HepG2 (cell line): ENCODE measurements around the gene COQ8B. TPM values are rescaled to one million over a fixed set of nuclear protein-coding genes. Genes with fewer than 3 reads are reported as not detected.
A peak's percentile ranks its signal among the peaks of the same experiment; 100 is the strongest.

Experiments
- ATAC-seq: fragments of 200-7000 bp; cut with Tn5 transposase; 3 replicates; pipeline ENCODE4 v1.9.1; 2020; ENCODE audit warnings: mild to moderate bottlenecking, moderate library complexity
- BruUV-seq: library from RNA; stranded (reverse); fragments of 400-500 nt; replicated peaks from 2 replicates; lab custom pipeline; 2021; lab: Mats Ljungman, UMichigan
- CTCF ChIA-PET: fragments of 300-600 bp; formaldehyde crosslinking; extraction: SDS; loops from one replicate; lab custom pipeline; 2021; ENCODE audit warnings: low total read pairs, inconsistent platforms, low intra/inter-chr PET ratio; lab: Yijun Ruan, JAX
- POLR2A ChIA-PET: fragments of 350-600 bp; sonication (Branson Sonifier 250); formaldehyde crosslinking; loops from one replicate; lab custom pipeline; 2020; ENCODE audit warnings: antibody characterized with exemption, inconsistent platforms; lab: Yijun Ruan, JAX
- DNase-seq: peaks from one replicate; pipeline ENCODE4 v3.0.0-alpha.2; 2015; ENCODE audit warnings: low spot score
- FAIRE-seq: peaks from 3 replicates; lab custom pipeline; 2011; peaks lifted over from hg19 to GRCh38; lab: Jason Lieb, UNC
- H2AFZ ChIP-seq: one replicate; pipeline ENCODE4 v1.6.1; 2011; ENCODE audit warnings: low read length, inconsistent platforms
- H3K27ac ChIP-seq: fragments of 300-600 bp; 3 replicates; pipeline ENCODE4 v1.8.0; 2011; ENCODE audit warnings: mixed run types, mild to moderate bottlenecking, mixed read lengths, low read length, inconsistent platforms; ENCODE audit not compliant: insufficient read depth; ENCODE audit errors: extremely low read length
- H3K27me3 ChIP-seq, 2 experiments: fragments of 200-600 bp in 1 of 2; 2 replicates in 1 of 2; 3 replicates in 1 of 2; pipeline versions ENCODE4 v1.6.0 to v1.8.0; 2011; ENCODE audit warnings: low read length in 2 of 2, mild to moderate bottlenecking in 2 of 2, moderate library complexity in 2 of 2, inconsistent platforms in 1 of 2; ENCODE audit not compliant: insufficient read depth in 2 of 2, control insufficient read depth in 1 of 2
- H3K36me3 ChIP-seq, 2 experiments: fragments of 200-600 bp in 1 of 2; replicated peaks in 1 of 2; 2 replicates in 1 of 2; 3 replicates in 1 of 2; pipeline versions ENCODE4 v1.5.1 to v1.8.0; 2011; ENCODE audit warnings: low read length in 2 of 2, inconsistent platforms in 1 of 2; ENCODE audit not compliant: insufficient read depth in 2 of 2, control insufficient read depth in 1 of 2
- H3K4me1 ChIP-seq: 2 replicates; pipeline ENCODE4 v1.5.1; 2012; ENCODE audit warnings: low read length, inconsistent platforms; ENCODE audit not compliant: insufficient read depth
- H3K4me2 ChIP-seq: 2 replicates; pipeline ENCODE4 v1.6.0; 2011; ENCODE audit warnings: low read depth, low read length, inconsistent platforms
- H3K4me3 ChIP-seq, 3 experiments: fragments of 200-600 bp in 1 of 3; sonication (generic), shearing (Covaris generic) in 1 of 3; replicated peaks in 1 of 3; 2 replicates each; pipeline ENCODE4 v1.5.1; 2011 to 2016; ENCODE audit warnings: low read length in 3 of 3, inconsistent platforms in 2 of 3, low read depth in 2 of 3, mild to moderate bottlenecking in 2 of 3, control low read depth in 1 of 3, mixed read lengths in 1 of 3; ENCODE audit not compliant: insufficient read depth in 1 of 3
- H3K79me2 ChIP-seq: one replicate; pipeline ENCODE4 v1.6.1; 2011; ENCODE audit warnings: low read length, inconsistent platforms; ENCODE audit not compliant: insufficient read depth
- H3K9ac ChIP-seq: 2 replicates; pipeline ENCODE4 v1.6.0; 2011; ENCODE audit warnings: mild to moderate bottlenecking, low read depth, low read length, inconsistent platforms; ENCODE audit not compliant: insufficient read depth
- H3K9me3 ChIP-seq: 2 replicates; pipeline ENCODE4 v1.5.1; 2012; ENCODE audit warnings: mild to moderate bottlenecking, low read length
- H4K20me1 ChIP-seq: 2 replicates; pipeline ENCODE4 v1.6.0; 2011; ENCODE audit warnings: inconsistent platforms, mild to moderate bottlenecking, low read length, moderate library complexity; ENCODE audit not compliant: insufficient read depth
- BORCS8-MEF2B ChIP-seq: sonication (generic); formaldehyde crosslinking; IDR thresholded peaks from 2 replicates; pipeline ENCODE4 v1.8.0; 2022; ENCODE audit warnings: mild to moderate bottlenecking, missing genetic modification reagents
- ELF3 ChIP-seq: IDR thresholded peaks from 2 replicates; pipeline ENCODE4 v1.6.1; 2016; ENCODE audit warnings: missing genetic modification reagents, missing compliant biosample characterization
- HOXA9 ChIP-seq: sonication (generic); formaldehyde crosslinking; IDR thresholded peaks from 2 replicates; pipeline ENCODE4 v1.8.1; 2022; ENCODE audit warnings: missing genetic modification reagents, mild to moderate bottlenecking, moderate library complexity, borderline replicate concordance
- NFATC3 ChIP-seq: sonication (generic); formaldehyde crosslinking; IDR thresholded peaks from 2 replicates; pipeline ENCODE4 v1.5.1; 2020; ENCODE audit warnings: mild to moderate bottlenecking, missing genetic modification reagents
- NFYC ChIP-seq: IDR thresholded peaks from 2 replicates; pipeline ENCODE4 v1.6.1; 2016; ENCODE audit warnings: missing genetic modification reagents, missing compliant biosample characterization
- POGK ChIP-seq: sonication (generic); formaldehyde crosslinking; conservative IDR thresholded peaks from 2 replicates; pipeline ENCODE4 v1.8.0; 2022; ENCODE audit warnings: mild to moderate bottlenecking, moderate library complexity, missing genetic modification reagents
- RAD51 ChIP-seq: fragments of 450-650 bp; IDR thresholded peaks from 2 replicates; pipeline ENCODE4 v1.6.1; 2016; ENCODE audit warnings: borderline replicate concordance
- STAG1 ChIP-seq: sonication (generic); formaldehyde crosslinking; IDR thresholded peaks from 2 replicates; pipeline ENCODE4 v1.4.0; 2020; ENCODE audit warnings: missing genetic modification reagents
- TBL1XR1 ChIP-seq: fragments of 150-350 bp; IDR thresholded peaks from 2 replicates; pipeline ENCODE4 v1.6.1; 2014; ENCODE audit warnings: borderline replicate concordance, low read length; ENCODE audit not compliant: partially characterized antibody
- ZNF350 ChIP-seq: sonication (generic); formaldehyde crosslinking; IDR thresholded peaks from 2 replicates; pipeline ENCODE4 v1.4.0; 2020; ENCODE audit warnings: mild to moderate bottlenecking, low read depth, missing genetic modification reagents, borderline replicate concordance
- ZNF503 ChIP-seq: sonication (generic); formaldehyde crosslinking; IDR thresholded peaks from 2 replicates; pipeline ENCODE4 v1.4.0; 2020; ENCODE audit warnings: missing genetic modification reagents
- ZNF589 ChIP-seq: sonication (generic); formaldehyde crosslinking; conservative IDR thresholded peaks from 2 replicates; pipeline ENCODE4 v1.8.0; 2022; ENCODE audit warnings: mild to moderate bottlenecking, moderate library complexity, missing genetic modification reagents
- ZNF614 ChIP-seq: IDR thresholded peaks from 2 replicates; pipeline ENCODE4 v1.6.1; 2018; ENCODE audit warnings: missing biosample characterization, missing genetic modification reagents, inconsistent platforms, borderline replicate concordance
- ZNF629 ChIP-seq: sonication (generic); formaldehyde crosslinking; conservative IDR thresholded peaks from 2 replicates; pipeline ENCODE4 v1.5.0; 2020; ENCODE audit warnings: missing genetic modification reagents
- ZNF644 ChIP-seq: IDR thresholded peaks from 2 replicates; pipeline ENCODE4 v1.6.1; 2016; ENCODE audit warnings: low read depth
- ZNF768 ChIP-seq: sonication (generic); formaldehyde crosslinking; IDR thresholded peaks from 2 replicates; pipeline ENCODE4 v1.4.0; 2020; ENCODE audit warnings: missing genetic modification reagents
- ZNF792 ChIP-seq: IDR thresholded peaks from 2 replicates; pipeline ENCODE4 v1.6.1; 2016
- WGBS: methylation state at CpG from one replicate; pipeline ENCODE4 v1.1.6; 2017; ENCODE audit warnings: low lambda C conversion rate; 5-methylcytosine and 5-hydroxymethylcytosine counted together
- in situ Hi-C: cut with HindIII; loops from 2 replicates; pipeline ENCODE4 v1.10.0; 2017; ENCODE audit warnings: low pct_unique_long_range_greater_than_20kb; ENCODE audit not compliant: extremely low pct_ligation_motif_present
- intact Hi-C: fragments of 100-400 bp; cut with micrococcal nuclease; formaldehyde crosslinking; loops from one replicate; pipeline ENCODE4 v1.10.0; 2022; ENCODE audit not compliant: unreplicated experiment
- polyA plus RNA-seq, 8 experiments: library from polyadenylated mRNA; depleted of rRNA in 3 of 8; stranded (reverse) in 7 of 8; unstranded in 1 of 8; fragments of >200 nt; fragmentation: Illumina TruSeq in 4 of 8; extraction: Trizol in 4 of 8; gene quantifications; 2 replicates each; pipeline versions ENCODE4 v1.2.1 to v1.2.3, GENCODE V29; 2011 to 2016; ENCODE audit warnings: low read depth in 4 of 8, missing spikeins in 1 of 8, mixed read lengths in 1 of 8; ENCODE audit not compliant: insufficient read depth in 1 of 8
- total RNA-seq, 5 experiments: library from RNA; depleted of rRNA; stranded (reverse); fragments of >200 nt; fragmentation: Illumina TruSeq; extraction: Trizol; gene quantifications; 2 replicates each; pipeline ENCODE4 v1.2.3, GENCODE V29; 2016; ENCODE audit warnings: low read depth in 1 of 5

COQ8B gene
- total and polyA plus RNA-seq, 2 of the 13 experiments (the other 11 are each of a cell fraction or from before 2014, with no cell fraction given): 12.3 to 17.2 TPM

- Histone ChIP-seq H3K9ac (no peak overlapping the region), H4K20me1 (no peaks in the 10 kb centered on the region), H2AFZ (no peak overlapping the region), H3K4me2 (no peak overlapping the region)
- ATAC-seq: no peak
- no peak for FAIRE-seq
- 98% methylated on average over 8 of the region's 11 CpGs for WGBS
- TF ChIP-seq STAG1 (CRISPR knock-in tag) (no peak), ELF3 (CRISPR knock-in tag) (no peak), BORCS8-MEF2B (CRISPR knock-in tag) (no peak), TBL1XR1 (no peak), ZNF629 (peak; percentile 67)
- TF ChIP-seq, all 625 proteins: peak for 1
- BruUV-seq: no TSS peak
- DNase-seq: no peak
- Histone ChIP-seq H3K27ac (no peak overlapping the region), H3K4me1 (no peaks in the 10 kb centered on the region), H3K4me3 (no peak overlapping the region), H3K36me3 (peaks cover 3 to 5% of the 10 kb centered on the region in 2 experiments; a peak in 3 of 5 replicates), H3K27me3 (no peaks in the 10 kb centered on the region; a peak in 1 of 5 replicates), H3K79me2 (no peaks in the 10 kb centered on the region), H3K9me3 (no peaks in the 10 kb centered on the region)
- in situ Hi-C loops: no loop called here
- CTCF ChIA-PET: no interaction called here
- POLR2A ChIA-PET: interaction anchor here (0.6 kb wide), 1 partner anchor 84 kb away, joined by 3 read pairs; no protein-coding TSS in a partner anchor
- intact Hi-C loops: no loop called here
Measured at GRCh38 chr19:40693150-40693788, 23.4 kb downstream of the COQ8B start.

DNA sequence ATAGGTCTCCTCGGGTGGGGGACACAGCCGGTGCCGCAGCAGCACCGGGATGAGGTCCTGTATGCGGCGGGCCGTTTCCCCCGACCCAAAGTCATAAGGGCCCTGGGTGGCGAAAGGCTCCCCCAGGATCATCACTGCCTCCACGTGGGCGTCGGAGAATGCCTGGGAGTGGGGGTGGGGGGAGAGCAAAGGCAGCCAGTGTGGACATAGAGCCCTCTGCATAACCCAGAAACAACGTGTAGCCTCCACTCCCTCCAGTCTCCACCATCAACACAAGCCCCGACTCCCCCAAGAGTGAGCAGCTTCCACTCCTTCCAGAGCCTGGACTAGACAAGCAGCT, 24.5 kb downstream of the COQ8B start:
- FAIRE-seq (no peak), ATAC-seq (no peak), DNase-seq (no peak)
- peaks cover 3 to 5% of the 10 kb centered on the region in 2 experiments; a peak in 3 of 5 replicates for H3K36me3 ChIP-seq
- ChIA-PET CTCF (no interaction called here), POLR2A (no interaction called here)
- intact Hi-C loops (no loop called here), in situ Hi-C loops (no loop called here)
- H3K79me2 ChIP-seq: no peaks in the 10 kb centered on the region
- H3K4me2 ChIP-seq: no peak overlapping the region
- H3K4me1 ChIP-seq: no peaks in the 10 kb centered on the region
- no peak overlapping the region for H2AFZ ChIP-seq
- H3K9me3 ChIP-seq: no peaks in the 10 kb centered on the region
- 88% methylated on average over 5 of the region's 14 CpGs for WGBS
- no TSS peak for BruUV-seq
- H4K20me1 ChIP-seq: no peaks in the 10 kb centered on the region
- no peak overlapping the region for H3K27ac ChIP-seq
- no peaks in the 10 kb centered on the region; a peak in 1 of 5 replicates for H3K27me3 ChIP-seq
- H3K4me3 ChIP-seq: no peak overlapping the region
- no peak overlapping the region for H3K9ac ChIP-seq
- TF ChIP-seq ZNF614 (CRISPR knock-in tag) (no peak), ZNF768 (CRISPR knock-in tag) (no peak), RAD51 (no peak), POGK (CRISPR knock-in tag) (no peak), NFATC3 (no peak), ZNF589 (CRISPR knock-in tag) (no peak), NFYC (CRISPR knock-in tag) (no peak), ZNF350 (CRISPR knock-in tag) (no peak), ZNF503 (no peak), ZNF644 (no peak), HOXA9 (CRISPR knock-in tag) (no peak), ZNF792 (CRISPR knock-in tag) (no peak)
